B cell (primary cell): ENCODE results near the gene METTL3. TPM values are rescaled to one million over a fixed set of nuclear protein-coding genes. Genes with fewer than 3 reads are reported as not detected.

Experiments used
- ATAC-seq: fragments of 200-7000 bp; cut with Tn5 transposase; one replicate; pipeline ENCODE4 v1.10.0; 2021; ENCODE audit warnings: low read depth, mild to moderate bottlenecking, moderate number of reproducible peaks, moderate library complexity
- CTCF ChIA-PET: fragments of 350-600 bp; sonication (Branson Sonifier 250); formaldehyde crosslinking; loops from one replicate; lab custom pipeline; 2021; ENCODE audit warnings: antibody characterized with exemption, inconsistent platforms; lab: Charles Lee
- POLR2A ChIA-PET: fragments of 350-600 bp; sonication (Branson Sonifier 250); formaldehyde crosslinking; loops from one replicate; lab custom pipeline; 2021; ENCODE audit warnings: antibody characterized with exemption; lab: Charles Lee
- DNase-seq: peaks from one replicate; pipeline ENCODE4 v3.0.0; 2013
- H2AFZ ChIP-seq: 2 replicates; pipeline ENCODE4 v1.6.1; 2012; ENCODE audit warnings: mild to moderate bottlenecking, low read depth, low read length; ENCODE audit not compliant: insufficient read depth, poor library complexity, severe bottlenecking
- H3K27ac ChIP-seq, 2 donors: 1 replicate in 1 of 2; 2 replicates in 1 of 2; pipeline ENCODE4 v1.5.1; 2012 to 2013; ENCODE audit warnings: low read length in 2 of 2, mild to moderate bottlenecking in 2 of 2, moderate library complexity in 1 of 2
- H3K27me3 ChIP-seq, 4 experiments: fragments of 200-600 bp in 1 of 4; sonication (generic) in 1 of 4; replicated peaks in 1 of 4; 1 replicate in 2 of 4; 2 replicates in 2 of 4; pipeline versions ENCODE4 v1.6.1 to v1.7.0; 2013 to 2016; ENCODE audit warnings: low read length in 3 of 4, mild to moderate bottlenecking in 2 of 4, mixed read lengths in 1 of 4, moderate library complexity in 1 of 4; ENCODE audit not compliant: insufficient read depth in 4 of 4, control insufficient read depth in 3 of 4; ENCODE audit errors: control extremely low read depth in 1 of 4
- H3K36me3 ChIP-seq, 2 experiments: replicated peaks in 1 of 2; 1 replicate in 1 of 2; 2 replicates in 1 of 2; pipeline versions ENCODE4 v1.6.1 to v1.7.1; 2013; ENCODE audit warnings: low read length in 1 of 2; ENCODE audit not compliant: insufficient read depth in 2 of 2, control insufficient read depth in 1 of 2; ENCODE audit errors: control extremely low read depth in 1 of 2, extremely low read depth in 1 of 2
- H3K4me1 ChIP-seq, 2 donors: fragments of 200-600 bp in 1 of 2; sonication (generic) in 1 of 2; 1 replicate in 1 of 2; 2 replicates in 1 of 2; pipeline versions ENCODE4 v1.5.1 to v1.6.1; 2013 to 2017; ENCODE audit warnings: low read length in 2 of 2; ENCODE audit not compliant: control insufficient read depth in 2 of 2, insufficient read depth in 2 of 2
- H3K4me2 ChIP-seq: replicated peaks from 2 replicates; pipeline ENCODE3; 2012; ENCODE audit warnings: mild to moderate bottlenecking, low read depth, low read length; ENCODE audit not compliant: poor library complexity, severe bottlenecking
- H3K4me3 ChIP-seq, 5 experiments: fragments of 200-600 bp in 1 of 5; sonication (generic) in 1 of 5; 1 replicate in 3 of 5; 2 replicates in 2 of 5; pipeline versions ENCODE4 v1.5.1 to v1.7.0; 2011 to 2016; ENCODE audit warnings: low read length in 4 of 5, mild to moderate bottlenecking in 4 of 5, low read depth in 2 of 5, control low read depth in 1 of 5, moderate library complexity in 1 of 5; ENCODE audit not compliant: insufficient read depth in 1 of 5; ENCODE audit errors: control extremely low read depth in 1 of 5, extremely low read depth in 1 of 5
- H3K79me2 ChIP-seq: fragments of 200-600 bp; sonication (generic); one replicate; pipeline ENCODE4 v1.6.0; 2016; ENCODE audit warnings: low read length; ENCODE audit not compliant: control insufficient read depth, insufficient read depth
- H3K9ac ChIP-seq: fragments of 200-600 bp; sonication (generic); 2 replicates; pipeline ENCODE4 v1.6.1; 2017; ENCODE audit warnings: mild to moderate bottlenecking, low read length, moderate library complexity
- H3K9me3 ChIP-seq, 3 donors: one replicate each; pipeline versions ENCODE4 v1.6.1 to v1.7.1; 2013; ENCODE audit warnings: low read length in 2 of 3; ENCODE audit not compliant: control insufficient read depth in 2 of 3, insufficient read depth in 1 of 3; ENCODE audit errors: control extremely low read depth in 1 of 3
- H4K20me1 ChIP-seq: 2 replicates; pipeline ENCODE4 v1.6.0; 2012; ENCODE audit warnings: mild to moderate bottlenecking, low read length; ENCODE audit not compliant: insufficient read depth, control insufficient read depth, poor library complexity, severe bottlenecking
- H3K27ac Mint-ChIP-seq: one replicate; pipeline ENCODE4 v1.8.0; 2021; ENCODE audit warnings: mixed read lengths
- H3K27me3 Mint-ChIP-seq: one replicate; pipeline ENCODE4 v1.8.0; 2021; ENCODE audit warnings: mixed read lengths
- H3K4me1 Mint-ChIP-seq: one replicate; pipeline ENCODE4 v1.8.0; 2021; ENCODE audit warnings: mixed read lengths
- H3K4me3 Mint-ChIP-seq: one replicate; pipeline ENCODE4 v1.8.0; 2021; ENCODE audit warnings: mixed read lengths
- H3K9me3 Mint-ChIP-seq: one replicate; pipeline ENCODE4 v1.8.0; 2022; ENCODE audit warnings: mixed read lengths; ENCODE audit not compliant: insufficient read depth
- CTCF ChIP-seq: fragments of 200-600 bp; IDR thresholded peaks from one replicate; pipeline ENCODE4 v1.8.0; 2022; ENCODE audit warnings: antibody characterized with exemption, mild to moderate bottlenecking
- EZH2 ChIP-seq: IDR thresholded peaks from 2 replicates; pipeline ENCODE4 v1.6.1; 2012; ENCODE audit warnings: borderline replicate concordance, low read depth, mild to moderate bottlenecking, moderate library complexity, low read length; ENCODE audit not compliant: insufficient read depth, poor library complexity, severe bottlenecking
- WGBS: methylation state at CpG from one replicate; pipeline ENCODE4 v1.1.5; 2013; ENCODE audit warnings: missing lambda C conversion rate; ENCODE audit not compliant: insufficient coverage; 5-methylcytosine and 5-hydroxymethylcytosine counted together
- intact Hi-C: fragments of 100-400 bp; cut with micrococcal nuclease; formaldehyde crosslinking; loops from one replicate; pipeline ENCODE4 v1.10.0; 2022
- polyA plus RNA-seq: library from polyadenylated mRNA; depleted of rRNA; stranded (reverse); fragments of >200 nt; gene quantifications from 2 replicates; pipeline ENCODE4 v1.2.3, GENCODE V29; 2012
- total RNA-seq, 2 donors: library from RNA; stranded (reverse); fragments of 120-200 nt in 1 of 2; gene quantifications; 1 replicate in 1 of 2; 2 replicates in 1 of 2; pipeline versions ENCODE4 v1.2.3 to v1.2.4, GENCODE V29; 2013 to 2022

The METTL3 gene
- total and polyA plus RNA-seq, 2 donors (not counting 1 experiment from before 2014, with no cell fraction given): 118 to 161 TPM

DNA sequence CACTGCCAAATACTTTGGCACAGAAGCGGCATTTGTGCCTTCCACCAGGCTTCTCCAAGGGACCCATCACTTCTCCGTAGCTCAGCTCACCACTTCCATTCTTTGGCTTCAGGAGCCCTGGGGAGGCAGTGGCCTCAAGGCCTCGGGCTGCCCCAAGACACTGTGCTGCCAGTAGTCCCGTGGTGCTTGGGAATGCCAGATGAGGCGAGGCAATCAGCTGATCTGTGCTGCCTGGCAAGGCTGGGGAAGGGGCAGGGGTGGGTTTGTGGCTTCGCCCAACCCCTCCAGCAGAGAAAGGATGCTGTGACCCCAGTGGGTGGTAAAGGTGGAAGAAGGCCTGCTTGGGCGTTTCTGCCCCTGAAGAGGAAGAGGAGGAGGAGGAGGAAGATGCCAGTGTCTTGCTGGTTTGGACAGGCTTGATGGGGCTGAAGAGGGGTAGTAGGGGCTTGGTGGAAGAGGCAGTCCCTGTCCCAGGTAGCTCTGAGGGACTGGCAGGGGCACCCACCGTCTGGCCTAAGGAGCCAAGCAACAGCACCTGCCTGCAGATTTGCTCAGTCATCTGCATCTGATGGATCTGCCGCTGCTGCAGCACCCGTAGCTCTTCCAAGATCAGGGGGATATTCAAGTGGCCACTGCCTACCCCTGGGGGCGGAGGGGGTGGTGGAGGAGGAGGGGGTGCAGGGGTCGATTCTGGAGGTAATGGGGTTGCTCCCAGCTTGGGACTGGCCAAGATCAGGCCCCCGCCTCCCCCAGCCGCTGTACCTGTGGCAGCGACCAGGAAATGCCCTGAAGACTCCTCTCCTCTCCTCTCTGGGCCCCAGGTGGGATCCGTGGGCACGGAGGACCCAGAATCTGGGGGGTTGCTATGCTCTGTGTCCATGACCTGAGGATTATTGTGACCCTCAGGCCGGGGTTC is 13.7 kb upstream of the METTL3 start:
- 92% methylated on average over 16 of the region's 18 CpGs for WGBS
- Histone ChIP-seq H3K4me2 (peak overlapping the region; percentile 99), H3K79me2 (no peaks in the 10 kb centered on the region), H3K4me3 (no peak overlapping the region), H2AFZ (no peak overlapping the region), H3K9me3 (no peaks in the 10 kb centered on the region), H4K20me1 (no peaks in the 10 kb centered on the region), H3K27me3 (peaks cover 0 to 9% (median 2%) of the 10 kb centered on the region in 4 experiments), H3K27ac (no peak overlapping the region), H3K9ac (no peak overlapping the region), H3K36me3 (no peaks in the 10 kb centered on the region), H3K4me1 (peaks cover 8 to 11% of the 10 kb centered on the region in 2 donors)
- peaks cover 30% of the 10 kb centered on the region for H3K27me3 Mint-ChIP-seq
- H3K27ac Mint-ChIP-seq: peak overlapping the region; percentile 20
- no peak for TF ChIP-seq CTCF
- no peak for TF ChIP-seq EZH2
- CTCF ChIA-PET: interaction anchor here (1.6 kb wide), 1 partner anchor 27 kb away, joined by 4 read pairs; no protein-coding TSS in a partner anchor
- no peak for DNase-seq
- peak overlapping the region; percentile 88 for H3K4me3 Mint-ChIP-seq
- no peaks in the 10 kb centered on the region for H3K9me3 Mint-ChIP-seq
- peaks cover 12% of the 10 kb centered on the region for H3K4me1 Mint-ChIP-seq
- ATAC-seq: no peak
- intact Hi-C loops: no loop called here
- POLR2A ChIA-PET: no interaction called here

DNA sequence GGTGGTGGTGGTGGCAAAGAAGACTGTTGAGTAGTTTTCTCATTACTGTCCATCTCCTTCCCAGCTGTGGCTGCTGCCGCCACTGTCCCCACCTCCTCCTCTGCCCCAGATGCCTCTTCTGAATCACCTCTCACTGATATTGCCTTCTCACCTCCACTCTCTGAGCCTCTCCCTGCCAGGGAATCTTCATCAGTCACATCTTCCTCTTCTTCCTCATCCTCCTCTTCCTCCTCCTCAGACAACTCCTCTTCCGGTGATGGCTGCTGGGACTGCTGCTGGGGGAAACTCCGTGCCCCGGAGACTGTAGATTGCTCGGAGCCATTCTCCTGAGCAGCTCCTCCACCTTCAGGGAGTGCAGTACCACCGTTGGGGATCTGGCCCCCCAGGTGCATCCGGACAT is 12.1 kb upstream of the METTL3 start:
- H3K9me3 ChIP-seq: no peaks in the 10 kb centered on the region
- intact Hi-C loops: no loop called here
- DNase-seq: no peak
- Mint-ChIP-seq H3K27ac (no peak overlapping the region), H3K4me1 (peaks cover 12% of the 10 kb centered on the region), H3K9me3 (no peaks in the 10 kb centered on the region), H3K27me3 (peaks cover 32% of the 10 kb centered on the region), H3K4me3 (no peak overlapping the region)
- no peaks in the 10 kb centered on the region for H3K79me2 ChIP-seq
- H3K27me3 ChIP-seq: peaks cover 0 to 9% (median 2%) of the 10 kb centered on the region in 4 experiments
- ATAC-seq: no peak
- no peak overlapping the region for H3K9ac ChIP-seq
- 97% methylated on average over 6 of the region's 7 CpGs for WGBS
- no peaks in the 10 kb centered on the region for H3K36me3 ChIP-seq
- H4K20me1 ChIP-seq: no peaks in the 10 kb centered on the region
- peaks cover 8 to 11% of the 10 kb centered on the region in 2 donors for H3K4me1 ChIP-seq
- no peak overlapping the region for H2AFZ ChIP-seq
- CTCF ChIA-PET: interaction anchor here (0.8 kb wide), 1 partner anchor 13 kb away, joined by 4 read pairs; the partner anchor contains the start of gene METTL3
- H3K4me2 ChIP-seq: no peak overlapping the region
- no peak overlapping the region for H3K4me3 ChIP-seq
- H3K27ac ChIP-seq: no peak overlapping the region
- POLR2A ChIA-PET: no interaction called here
- TF ChIP-seq EZH2 (no peak), CTCF (no peak)
